Activated CD4-positive, alpha-beta T cell treated with anti-CD3 and anti-CD28 coated beads for 4 hours (primary cell): ENCODE measurements around the gene SNAP91.

Source experiments
- DNase-seq, 2 donors: peaks; one replicate each; pipeline ENCODE4 v3.0.0-alpha.2; 2020

SNAP91 gene

DNA sequence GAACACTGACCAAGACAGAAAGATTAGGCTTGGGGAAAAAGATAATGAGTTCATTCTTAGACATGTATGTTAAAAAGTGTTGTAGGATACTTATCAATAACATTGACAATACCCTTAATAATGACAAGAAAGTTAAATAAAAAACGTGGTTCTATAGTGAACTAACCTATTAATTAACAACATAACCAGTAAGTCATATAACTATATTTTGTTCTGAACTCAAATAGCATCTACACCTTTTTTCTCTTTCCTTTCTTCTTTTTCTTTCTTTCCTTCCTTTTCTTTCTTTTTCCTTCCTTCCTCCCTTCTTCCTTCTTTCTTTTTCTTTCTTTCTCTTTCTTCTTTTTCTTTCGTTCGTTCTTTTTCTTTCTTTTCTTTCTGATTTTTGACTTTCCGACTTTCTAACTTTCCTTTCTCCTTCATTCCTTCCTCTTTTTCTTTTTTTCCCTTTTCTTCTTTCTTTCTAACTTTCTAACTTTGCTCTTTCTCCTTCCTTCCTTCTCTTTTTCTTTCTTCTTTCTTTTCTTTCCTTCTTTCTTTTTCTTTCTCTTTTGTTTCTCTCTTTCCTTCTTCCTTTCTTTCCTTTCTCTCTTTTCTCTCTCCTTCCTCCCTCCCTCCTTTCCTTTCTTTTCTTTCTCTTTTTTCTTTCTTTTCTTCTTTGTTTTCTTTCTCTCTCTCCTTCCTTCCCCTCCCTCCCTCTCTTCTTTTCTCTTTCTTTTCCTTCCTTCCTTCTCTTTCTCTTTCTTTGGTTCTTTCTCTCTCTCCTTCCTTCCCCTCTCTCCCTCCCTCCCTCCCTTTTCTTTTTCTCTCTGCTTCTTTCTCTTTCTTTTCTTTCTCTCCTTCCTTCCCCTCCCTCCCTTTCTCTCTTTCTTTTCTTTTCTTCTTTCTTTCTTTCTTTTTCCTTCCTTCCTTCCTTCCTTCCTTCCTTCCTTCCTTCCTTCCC lies 172.0 kb downstream of the SNAP91 start:
- DNase-seq = no peak

GRCh38 chr6:83536034-83536646 lies 172.8 kb downstream of the SNAP91 start:
- DNase-seq = peak; percentile 16 to 17

DNA sequence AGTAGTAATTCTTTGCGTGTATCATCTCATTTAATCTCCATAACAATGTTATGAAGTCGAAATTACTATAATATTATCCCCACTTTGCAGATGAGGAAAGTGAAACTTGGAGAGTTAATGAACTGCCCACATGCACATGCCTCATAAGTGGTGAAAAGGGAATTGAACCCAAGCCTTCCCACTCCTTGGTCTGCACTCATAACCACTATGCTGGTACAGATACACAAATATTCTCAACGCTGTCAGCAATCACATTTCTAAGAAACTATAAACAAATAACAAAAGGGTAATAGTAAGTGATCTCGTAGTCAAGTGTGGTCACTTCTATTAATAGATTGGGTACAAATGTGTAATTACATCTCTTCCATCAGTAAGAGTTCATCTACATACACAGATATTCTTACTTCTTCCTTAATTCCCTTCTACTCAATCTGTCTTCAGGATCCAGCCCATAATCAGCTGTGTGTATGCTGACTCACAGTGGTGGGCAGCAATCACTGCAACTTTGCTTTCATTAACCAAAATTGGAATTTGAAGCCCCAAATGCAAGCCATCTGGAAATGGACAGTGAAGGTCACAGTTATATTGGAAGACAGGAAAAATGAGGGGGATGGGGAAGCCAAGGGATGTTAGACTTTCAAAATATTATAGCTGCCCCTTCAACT lies 190.0 kb downstream of the SNAP91 start:
- DNase-seq = no peak

DNA sequence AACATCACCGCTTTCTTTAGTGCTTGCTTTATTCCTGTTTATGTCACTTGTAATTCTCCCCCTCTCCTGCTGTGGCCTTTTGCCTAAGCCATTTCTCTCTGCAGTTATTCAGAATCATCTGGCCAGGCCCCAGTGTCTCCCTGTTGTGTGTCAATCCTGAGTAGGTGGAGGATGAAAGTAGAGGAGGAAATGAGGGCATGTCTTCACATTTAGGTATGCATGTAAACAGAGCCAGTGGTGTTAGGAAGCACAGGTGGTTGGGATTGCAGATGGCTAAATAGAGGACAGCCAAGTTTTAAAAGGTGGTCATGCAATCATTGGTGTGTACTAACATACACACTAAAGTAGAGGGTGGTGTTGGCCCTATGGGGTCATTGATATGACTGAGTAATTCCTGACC lies 191.4 kb downstream of the SNAP91 start:
- no peak for DNase-seq

GRCh38 chr6:83514866-83515466 lies 193.9 kb downstream of the SNAP91 start:
- DNase-seq = peak in 1 of 2 donors; percentile 24

- no peak for DNase-seq
Observed at GRCh38 chr6:83514466-83514865, 194.4 kb downstream of the SNAP91 start.

GRCh38 chr6:83511901-83512681 lies 196.8 kb downstream of the SNAP91 start, which contains the start of gene PRSS35:
PRSS35 (plus strand) TSS chr6:83512534; CDS start chr6:83523442, 10,908 bp downstream.
- DNase-seq = no peak

- DNase-seq = no peak
Observed at GRCh38 chr6:83511266-83511665, 197.6 kb downstream of the SNAP91 start.

DNA sequence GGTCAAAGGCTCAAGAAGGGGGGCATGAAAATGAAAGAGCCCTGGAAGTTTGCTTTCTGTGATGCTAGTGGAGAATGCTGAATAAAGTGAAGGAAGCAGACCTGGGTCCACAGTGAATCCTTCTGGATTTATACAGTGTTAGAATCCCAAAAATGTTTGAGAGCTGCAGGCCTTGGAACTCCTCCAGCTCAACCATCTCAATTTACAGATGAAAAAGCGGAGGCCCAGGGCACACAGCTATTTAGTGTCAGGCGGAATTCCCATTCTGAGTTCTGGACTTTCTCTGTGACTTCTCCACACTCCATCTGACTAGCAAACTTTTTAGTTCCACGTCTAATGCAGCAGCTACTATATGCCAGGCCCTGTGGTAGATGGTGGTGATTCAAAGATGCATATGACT lies 198.1 kb downstream of the SNAP91 start:
- DNase-seq = no peak

GRCh38 chr6:83509441-83509840 lies 199.5 kb downstream of the SNAP91 start:
- no peak for DNase-seq

DNA sequence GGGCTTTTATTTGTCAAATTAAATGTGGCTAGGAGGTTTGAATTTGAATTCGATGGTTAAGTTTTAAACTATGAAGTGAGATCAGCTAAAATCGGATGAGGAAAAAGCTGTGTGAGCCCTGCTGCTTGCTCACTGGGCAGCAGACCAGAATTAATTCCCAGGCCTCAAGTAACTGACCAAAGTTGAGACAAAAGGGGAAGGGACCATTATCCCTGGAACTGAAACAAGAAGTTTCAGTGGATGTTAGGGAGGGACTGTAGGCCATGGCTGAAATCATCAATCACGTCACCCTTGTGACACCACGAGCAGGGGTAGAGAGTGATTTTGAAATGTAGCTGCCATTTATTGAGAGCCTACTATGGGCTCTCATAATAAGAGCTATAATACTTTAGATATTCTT lies 203.5 kb downstream of the SNAP91 start:
- no peak for DNase-seq
